H1 (cell line): ENCODE measurements around the gene ASCL5.

Source experiments
- CEBPB ChIP-seq: IDR thresholded peaks from 2 replicates; pipeline ENCODE4 v1.6.1; 2012; ENCODE audit warnings: low read depth, low read length
- EP300 ChIP-seq, 2 experiments: IDR thresholded peaks; 1 replicate in 1 of 2; 2 replicates in 1 of 2; pipeline ENCODE4 v1.6.1; 2011 to 2012; ENCODE audit warnings: low read depth in 2 of 2, low read length in 2 of 2, mild to moderate bottlenecking in 2 of 2, borderline replicate concordance in 1 of 2, inconsistent platforms in 1 of 2, moderate library complexity in 1 of 2
- GABPA ChIP-seq: IDR thresholded peaks from 2 replicates; pipeline ENCODE4 v1.6.1; 2011; ENCODE audit warnings: mild to moderate bottlenecking, low read length, moderate library complexity, borderline replicate concordance; ENCODE audit not compliant: insufficient read depth
- POLR2A ChIP-seq, 2 experiments: IDR thresholded peaks; 1 replicate in 1 of 2; 2 replicates in 1 of 2; pipeline ENCODE4 v1.6.1; 2011; ENCODE audit warnings: low read depth in 2 of 2, low read length in 2 of 2, mild to moderate bottlenecking in 2 of 2; ENCODE audit errors: control extremely low read depth in 1 of 2
- TF ChIP-seq, protein P1 (sequence below), 3 experiments: IDR thresholded peaks; 1 replicate in 2 of 3; 2 replicates in 1 of 3; pipeline versions ENCODE4 v1.5.1 to v1.6.1; 2011; ENCODE audit warnings: low read length in 3 of 3, mild to moderate bottlenecking in 3 of 3, inconsistent platforms in 2 of 3, low read depth in 1 of 3, moderate library complexity in 1 of 3; ENCODE audit not compliant: insufficient read depth in 1 of 3; ENCODE audit errors: control extremely low read depth in 1 of 3

- no peak; the same call in 1 of the 2 replicates for TF ChIP-seq CEBPB
- TF ChIP-seq, protein P1, sequence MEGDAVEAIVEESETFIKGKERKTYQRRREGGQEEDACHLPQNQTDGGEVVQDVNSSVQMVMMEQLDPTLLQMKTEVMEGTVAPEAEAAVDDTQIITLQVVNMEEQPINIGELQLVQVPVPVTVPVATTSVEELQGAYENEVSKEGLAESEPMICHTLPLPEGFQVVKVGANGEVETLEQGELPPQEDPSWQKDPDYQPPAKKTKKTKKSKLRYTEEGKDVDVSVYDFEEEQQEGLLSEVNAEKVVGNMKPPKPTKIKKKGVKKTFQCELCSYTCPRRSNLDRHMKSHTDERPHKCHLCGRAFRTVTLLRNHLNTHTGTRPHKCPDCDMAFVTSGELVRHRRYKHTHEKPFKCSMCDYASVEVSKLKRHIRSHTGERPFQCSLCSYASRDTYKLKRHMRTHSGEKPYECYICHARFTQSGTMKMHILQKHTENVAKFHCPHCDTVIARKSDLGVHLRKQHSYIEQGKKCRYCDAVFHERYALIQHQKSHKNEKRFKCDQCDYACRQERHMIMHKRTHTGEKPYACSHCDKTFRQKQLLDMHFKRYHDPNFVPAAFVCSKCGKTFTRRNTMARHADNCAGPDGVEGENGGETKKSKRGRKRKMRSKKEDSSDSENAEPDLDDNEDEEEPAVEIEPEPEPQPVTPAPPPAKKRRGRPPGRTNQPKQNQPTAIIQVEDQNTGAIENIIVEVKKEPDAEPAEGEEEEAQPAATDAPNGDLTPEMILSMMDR (IDR thresholded peaks at IDR 0.05; ENCODE audit: control extremely low read depth in 1 of 3, insufficient read depth in 1 of 3, low read depth in 1 of 3, low read length in 3 of 3): peak; percentile 91 to 98 (median 98)
- TF ChIP-seq EP300 (IDR thresholded peaks at IDR 0.05; ENCODE audit: borderline replicate concordance in 1 of 2, low read depth in 2 of 2, low read length in 2 of 2): no peak
- TF ChIP-seq GABPA: no peak
- TF ChIP-seq POLR2A (IDR thresholded peaks at IDR 0.05; ENCODE audit: control extremely low read depth in 1 of 2, low read depth in 2 of 2, low read length in 2 of 2): no peak
Observed at GRCh38 chr1:201119206-201120197, 7.5 kb downstream of the ASCL5 start.
